Medulla oblongata (tissue), 1 donor: ENCODE measurements around the gene IL18.
"Not testable (repeated sequence)": the region's sequence is repeated elsewhere in the genome, so short reads cannot be mapped to it uniquely, and the experiment has no call there.

Source experiments
- DNase-seq: peaks from one replicate; pipeline ENCODE4 v3.0.0-alpha.2; 2015; ENCODE audit errors: extremely low spot score

Gene IL18

GRCh38 chr11:112172362-112172994 is 8.6 kb upstream of the IL18 start:
- no peak for DNase-seq

GRCh38 chr11:112167145-112167544 is 3.3 kb upstream of the IL18 start, which contains the start of gene TEX12:
TEX12 (plus strand) TSS chr11:112167372; CDS start chr11:112169269, 1,897 bp downstream.
- no peak for DNase-seq

GRCh38 chr11:112166562-112166961 is 2.7 kb upstream of the IL18 start:
- DNase-seq, result no peak

- no peak for DNase-seq
Measured at GRCh38 chr11:112165049-112165448, 1.2 kb upstream of the IL18 start.

- DNase-seq, result no peak
Measured at GRCh38 chr11:112162761-112163546, 940 bp downstream of the IL18 start.

GRCh38 chr11:112162200-112162599 is 1.7 kb downstream of the IL18 start:
- not testable (repeated sequence) for DNase-seq

GRCh38 chr11:112161012-112161411 is 2.9 kb downstream of the IL18 start:
- no peak for DNase-seq

- no peak for DNase-seq
Measured at GRCh38 chr11:112160091-112160848, 3.6 kb downstream of the IL18 start.

GRCh38 chr11:112159098-112160065 is 4.5 kb downstream of the IL18 start:
- DNase-seq, result no peak

- no peak for DNase-seq
Measured at GRCh38 chr11:112156956-112157766, 6.7 kb downstream of the IL18 start.

GRCh38 chr11:112156153-112156955 is 7.5 kb downstream of the IL18 start:
- no peak for DNase-seq

GRCh38 chr11:112150517-112150916 is 13.4 kb downstream of the IL18 start:
- peak; percentile 48 for DNase-seq

- no peak for DNase-seq
Measured at GRCh38 chr11:112143597-112143996, 20.3 kb downstream of the IL18 start.

GRCh38 chr11:112134473-112134872 is 29.4 kb downstream of the IL18 start:
- no peak for DNase-seq

GRCh38 chr11:112132737-112133136 is 31.2 kb downstream of the IL18 start:
- DNase-seq, result no peak

GRCh38 chr11:112129656-112130055 is 34.2 kb downstream of the IL18 start:
- DNase-seq, result peak; percentile 88

GRCh38 chr11:112128483-112129121 is 35.3 kb downstream of the IL18 start:
- peak; percentile 57 for DNase-seq

GRCh38 chr11:112127056-112127455 is 36.8 kb downstream of the IL18 start:
- no peak for DNase-seq

- no peak for DNase-seq
Measured at GRCh38 chr11:112123129-112123528, 40.8 kb downstream of the IL18 start.
